Ishikawa (cell line): ENCODE results near the gene CHN2.

Source experiments
- CEBPB ChIP-seq: IDR thresholded peaks from 2 replicates; pipeline ENCODE4 v1.6.1; 2012
- EP300 ChIP-seq: IDR thresholded peaks from 2 replicates; pipeline ENCODE4 v1.6.1; 2012; ENCODE audit warnings: borderline replicate concordance
- NFIC ChIP-seq: IDR thresholded peaks from 2 replicates; pipeline ENCODE4 v1.6.1; 2012
- RAD21 ChIP-seq: IDR thresholded peaks from 2 replicates; pipeline ENCODE4 v1.6.1; 2012; ENCODE audit warnings: low read depth
- TAF1 ChIP-seq: IDR thresholded peaks from 2 replicates; pipeline ENCODE4 v1.6.1; 2012; ENCODE audit warnings: low read depth, mild to moderate bottlenecking
- YY1 ChIP-seq: IDR thresholded peaks from 2 replicates; pipeline ENCODE4 v1.6.1; 2012; ENCODE audit warnings: low read depth
- ZBTB7A ChIP-seq: IDR thresholded peaks from 2 replicates; pipeline ENCODE4 v1.6.1; 2012; ENCODE audit warnings: low read depth
- TF ChIP-seq, protein P1 (sequence below): IDR thresholded peaks from 2 replicates; pipeline ENCODE4 v1.6.1; 2012; ENCODE audit warnings: low read depth, mild to moderate bottlenecking
- TF ChIP-seq, protein P2 (sequence below): IDR thresholded peaks from 2 replicates; pipeline ENCODE4 v1.6.1; 2012

DNA sequence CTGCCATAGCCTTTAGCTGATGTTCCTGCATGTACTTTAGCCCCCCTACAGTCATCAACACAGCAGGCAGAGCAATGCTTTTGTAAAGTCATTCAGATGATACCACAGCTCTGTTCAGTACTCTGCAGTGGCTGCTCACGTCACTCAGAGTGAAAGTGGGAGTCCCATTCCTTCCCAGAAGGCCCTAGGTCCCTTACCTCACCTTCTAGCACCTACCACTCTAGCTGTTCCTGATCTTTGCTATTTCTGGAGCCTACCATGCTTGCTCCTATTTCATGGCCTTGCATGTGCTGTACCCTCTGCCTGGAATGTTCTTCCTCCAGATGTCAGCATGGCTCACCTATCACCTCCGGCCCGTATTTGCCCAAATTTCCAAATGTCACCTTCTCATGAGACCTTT is 274.7 kb downstream of the CHN2 start:
- TF ChIP-seq EP300: no peak
- no peak for TF ChIP-seq CEBPB
- no peak for TF ChIP-seq TAF1
- TF ChIP-seq, protein P1, sequence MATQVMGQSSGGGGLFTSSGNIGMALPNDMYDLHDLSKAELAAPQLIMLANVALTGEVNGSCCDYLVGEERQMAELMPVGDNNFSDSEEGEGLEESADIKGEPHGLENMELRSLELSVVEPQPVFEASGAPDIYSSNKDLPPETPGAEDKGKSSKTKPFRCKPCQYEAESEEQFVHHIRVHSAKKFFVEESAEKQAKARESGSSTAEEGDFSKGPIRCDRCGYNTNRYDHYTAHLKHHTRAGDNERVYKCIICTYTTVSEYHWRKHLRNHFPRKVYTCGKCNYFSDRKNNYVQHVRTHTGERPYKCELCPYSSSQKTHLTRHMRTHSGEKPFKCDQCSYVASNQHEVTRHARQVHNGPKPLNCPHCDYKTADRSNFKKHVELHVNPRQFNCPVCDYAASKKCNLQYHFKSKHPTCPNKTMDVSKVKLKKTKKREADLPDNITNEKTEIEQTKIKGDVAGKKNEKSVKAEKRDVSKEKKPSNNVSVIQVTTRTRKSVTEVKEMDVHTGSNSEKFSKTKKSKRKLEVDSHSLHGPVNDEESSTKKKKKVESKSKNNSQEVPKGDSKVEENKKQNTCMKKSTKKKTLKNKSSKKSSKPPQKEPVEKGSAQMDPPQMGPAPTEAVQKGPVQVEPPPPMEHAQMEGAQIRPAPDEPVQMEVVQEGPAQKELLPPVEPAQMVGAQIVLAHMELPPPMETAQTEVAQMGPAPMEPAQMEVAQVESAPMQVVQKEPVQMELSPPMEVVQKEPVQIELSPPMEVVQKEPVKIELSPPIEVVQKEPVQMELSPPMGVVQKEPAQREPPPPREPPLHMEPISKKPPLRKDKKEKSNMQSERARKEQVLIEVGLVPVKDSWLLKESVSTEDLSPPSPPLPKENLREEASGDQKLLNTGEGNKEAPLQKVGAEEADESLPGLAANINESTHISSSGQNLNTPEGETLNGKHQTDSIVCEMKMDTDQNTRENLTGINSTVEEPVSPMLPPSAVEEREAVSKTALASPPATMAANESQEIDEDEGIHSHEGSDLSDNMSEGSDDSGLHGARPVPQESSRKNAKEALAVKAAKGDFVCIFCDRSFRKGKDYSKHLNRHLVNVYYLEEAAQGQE: no peak
- no peak for TF ChIP-seq ZBTB7A
- TF ChIP-seq RAD21: no peak
- TF ChIP-seq, protein P2, sequence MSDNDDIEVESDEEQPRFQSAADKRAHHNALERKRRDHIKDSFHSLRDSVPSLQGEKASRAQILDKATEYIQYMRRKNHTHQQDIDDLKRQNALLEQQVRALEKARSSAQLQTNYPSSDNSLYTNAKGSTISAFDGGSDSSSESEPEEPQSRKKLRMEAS: no peak
- no peak for TF ChIP-seq NFIC
- TF ChIP-seq YY1: no peak
